ENCODE data around the gene NELFCD. TPM values are rescaled to one million over a fixed set of nuclear protein-coding genes. Genes with fewer than 3 reads are reported as not detected.

NELFCD gene
- total and polyA plus RNA-seq, 9 of the 15 experiments (the other 6 are each of a cell fraction or from before 2014, with no cell fraction given) = 11.7 to 163 (median 96.5) TPM

GRCh38 chr20:59025086-59025485 lies 44.0 kb downstream of the NELFCD start:
- no peak for DNase-seq (ENCODE audit: extremely low read depth in 1 of 4, low spot score in 3 of 4)
- WGBS (ENCODE audit: insufficient coverage, low coverage, missing lambda C conversion rate) = 50% methylated on average over 2 of the region's 2 CpGs
- CTCF ChIA-PET (ENCODE audit: low intra/inter-chr PET ratio) = no interaction called here

GRCh38 chr20:59025511-59025910 lies 44.5 kb downstream of the NELFCD start:
- in situ Hi-C loops (cut with MboI) = no loop called here
- TF ChIP-seq, protein P1, sequence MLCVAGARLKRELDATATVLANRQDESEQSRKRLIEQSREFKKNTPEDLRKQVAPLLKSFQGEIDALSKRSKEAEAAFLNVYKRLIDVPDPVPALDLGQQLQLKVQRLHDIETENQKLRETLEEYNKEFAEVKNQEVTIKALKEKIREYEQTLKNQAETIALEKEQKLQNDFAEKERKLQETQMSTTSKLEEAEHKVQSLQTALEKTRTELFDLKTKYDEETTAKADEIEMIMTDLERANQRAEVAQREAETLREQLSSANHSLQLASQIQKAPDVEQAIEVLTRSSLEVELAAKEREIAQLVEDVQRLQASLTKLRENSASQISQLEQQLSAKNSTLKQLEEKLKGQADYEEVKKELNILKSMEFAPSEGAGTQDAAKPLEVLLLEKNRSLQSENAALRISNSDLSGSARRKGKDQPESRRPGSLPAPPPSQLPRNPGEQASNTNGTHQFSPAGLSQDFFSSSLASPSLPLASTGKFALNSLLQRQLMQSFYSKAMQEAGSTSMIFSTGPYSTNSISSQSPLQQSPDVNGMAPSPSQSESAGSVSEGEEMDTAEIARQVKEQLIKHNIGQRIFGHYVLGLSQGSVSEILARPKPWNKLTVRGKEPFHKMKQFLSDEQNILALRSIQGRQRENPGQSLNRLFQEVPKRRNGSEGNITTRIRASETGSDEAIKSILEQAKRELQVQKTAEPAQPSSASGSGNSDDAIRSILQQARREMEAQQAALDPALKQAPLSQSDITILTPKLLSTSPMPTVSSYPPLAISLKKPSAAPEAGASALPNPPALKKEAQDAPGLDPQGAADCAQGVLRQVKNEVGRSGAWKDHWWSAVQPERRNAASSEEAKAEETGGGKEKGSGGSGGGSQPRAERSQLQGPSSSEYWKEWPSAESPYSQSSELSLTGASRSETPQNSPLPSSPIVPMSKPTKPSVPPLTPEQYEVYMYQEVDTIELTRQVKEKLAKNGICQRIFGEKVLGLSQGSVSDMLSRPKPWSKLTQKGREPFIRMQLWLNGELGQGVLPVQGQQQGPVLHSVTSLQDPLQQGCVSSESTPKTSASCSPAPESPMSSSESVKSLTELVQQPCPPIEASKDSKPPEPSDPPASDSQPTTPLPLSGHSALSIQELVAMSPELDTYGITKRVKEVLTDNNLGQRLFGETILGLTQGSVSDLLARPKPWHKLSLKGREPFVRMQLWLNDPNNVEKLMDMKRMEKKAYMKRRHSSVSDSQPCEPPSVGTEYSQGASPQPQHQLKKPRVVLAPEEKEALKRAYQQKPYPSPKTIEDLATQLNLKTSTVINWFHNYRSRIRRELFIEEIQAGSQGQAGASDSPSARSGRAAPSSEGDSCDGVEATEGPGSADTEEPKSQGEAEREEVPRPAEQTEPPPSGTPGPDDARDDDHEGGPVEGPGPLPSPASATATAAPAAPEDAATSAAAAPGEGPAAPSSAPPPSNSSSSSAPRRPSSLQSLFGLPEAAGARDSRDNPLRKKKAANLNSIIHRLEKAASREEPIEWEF (CRISPR knock-in tag; IDR thresholded peaks at IDR 0.05) = no peak
- TF ChIP-seq CHD4 (IDR thresholded peaks at IDR 0.05; ENCODE audit: insufficient read depth, insufficient replicate concordance, low read depth, low read length, poor library complexity, severe bottlenecking) = no peak
- no peak for TF ChIP-seq MCM7 (IDR thresholded peaks at IDR 0.05)
- no peak for TF ChIP-seq ELF1 (tag; IDR thresholded peaks at IDR 0.05)
- intact Hi-C loops (cut with micrococcal nuclease) = no loop called here
- WGBS (ENCODE audit: insufficient coverage, low coverage, missing lambda C conversion rate) = 85% methylated on average over 4 of the region's 4 CpGs
- ATAC-seq = no peak
- H4K20me1 ChIP-seq (replicated peaks; ENCODE audit: control insufficient read depth, insufficient read depth, low read length) = no peaks in the 10 kb centered on the region; the same call in 1 of the 2 replicates
- peaks cover 86% of the 10 kb centered on the region for H3K36me3 ChIP-seq (ENCODE audit: control insufficient read depth, insufficient read depth, low read length)
- FAIRE-seq = no peak
- CTCF ChIA-PET (ENCODE audit: low intra/inter-chr PET ratio) = no interaction called here
- no peak overlapping the region; a peak in 1 of 4 replicates for H3K9ac ChIP-seq (ENCODE audit: insufficient read depth in 1 of 2, low read depth in 2 of 2, low read length in 2 of 2)
- H3K4me1 ChIP-seq (replicated peaks in 1 of 2; ENCODE audit: control insufficient read depth in 2 of 2, insufficient read depth in 2 of 2, low read length in 2 of 2) = peaks cover 25 to 28% of the 10 kb centered on the region in 2 experiments
- H3K9me1 ChIP-seq (ENCODE audit: control insufficient read depth, insufficient read depth, low read length) = no peaks in the 10 kb centered on the region
- H3K79me2 ChIP-seq (ENCODE audit: control insufficient read depth, insufficient read depth, low read length) = peaks cover 95% of the 10 kb centered on the region
- H3K9me3 ChIP-seq (replicated peaks; ENCODE audit: control insufficient read depth, insufficient read depth, low read depth, low read length) = no peaks in the 10 kb centered on the region
- no peak overlapping the region for H3K4me3 ChIP-seq
- no peak overlapping the region for H3K27ac ChIP-seq (ENCODE audit: extremely low read depth, low read depth, low read length)
- no peak overlapping the region for H3K4me2 ChIP-seq (ENCODE audit: insufficient read depth, low read length)
- no peak overlapping the region for H2AFZ ChIP-seq (ENCODE audit: low read depth, low read length)
- POLR2A ChIA-PET = interaction anchor here (0.7 kb wide), 1 partner anchor 35 kb away, joined by 3 read pairs; no protein-coding TSS in a partner anchor
- no TSS peak for BruUV-seq (replicated peaks)
- H3K27me3 ChIP-seq (ENCODE audit: control insufficient read depth in 2 of 2, insufficient read depth in 2 of 2, low read length in 2 of 2) = no peaks in the 10 kb centered on the region
- no peak for DNase-seq (ENCODE audit: extremely low read depth in 1 of 4, low spot score in 3 of 4)

More at GRCh38 chr20:59025086-59025485, 44.0 kb downstream of the NELFCD start:
- no peak for TF ChIP-seq ZNF175 (CRISPR knock-in tag; IDR thresholded peaks at IDR 0.05; ENCODE audit: low read depth)
- no peaks in the 10 kb centered on the region for H3K27me3 ChIP-seq (ENCODE audit: control insufficient read depth in 2 of 2, insufficient read depth in 2 of 2, low read length in 2 of 2)
- H3K4me1 ChIP-seq (replicated peaks in 1 of 2; ENCODE audit: control insufficient read depth in 2 of 2, insufficient read depth in 2 of 2, low read length in 2 of 2) = peaks cover 25 to 26% of the 10 kb centered on the region in 2 experiments
- no peaks in the 10 kb centered on the region for H3K9me1 ChIP-seq (ENCODE audit: control insufficient read depth, insufficient read depth, low read length)
- peaks cover 82% of the 10 kb centered on the region for H3K36me3 ChIP-seq (ENCODE audit: control insufficient read depth, insufficient read depth, low read length)
- H3K9ac ChIP-seq (ENCODE audit: insufficient read depth in 1 of 2, low read depth in 2 of 2, low read length in 2 of 2) = peak overlapping the region in 1 of 2 experiments; percentile 75; a peak in 1 of 4 replicates
- POLR2A ChIA-PET = interaction anchor here (0.7 to 1.1 kb wide), 2 partner anchors 17 to 35 kb away, joined by 3 read pairs; no protein-coding TSS in a partner anchor
- no peak for ATAC-seq
- peak overlapping the region; percentile 26 for H3K4me2 ChIP-seq (ENCODE audit: insufficient read depth, low read length)
- in situ Hi-C loops (cut with MboI) (no loop called here), intact Hi-C loops (cut with micrococcal nuclease) (no loop called here)
- no TSS peak for BruUV-seq (replicated peaks)
- no peak overlapping the region for H3K4me3 ChIP-seq
- no peak overlapping the region for H2AFZ ChIP-seq (ENCODE audit: low read depth, low read length)
- H3K9me3 ChIP-seq (replicated peaks; ENCODE audit: control insufficient read depth, insufficient read depth, low read depth, low read length) = no peaks in the 10 kb centered on the region
- no peak overlapping the region for H3K27ac ChIP-seq (ENCODE audit: extremely low read depth, low read depth, low read length)
- no peak for FAIRE-seq
- H4K20me1 ChIP-seq (replicated peaks; ENCODE audit: control insufficient read depth, insufficient read depth, low read length) = no peaks in the 10 kb centered on the region; the same call in 1 of the 2 replicates
- H3K79me2 ChIP-seq (ENCODE audit: control insufficient read depth, insufficient read depth, low read length) = peaks cover 94% of the 10 kb centered on the region
